ACC112 (cell line): Measurements from ENCODE around the gene CPSF4L.
"Not testable (repeated sequence)": the region's sequence is repeated elsewhere in the genome, so short reads cannot be mapped to it uniquely, and the experiment has no call there.

ENCODE experiments used
- H2AFZ ChIP-seq: fragments of 200-600 bp; sonication (generic); one replicate; pipeline ENCODE4 v1.6.0; 2017; ENCODE audit warnings: antibody characterized with exemption, low read length; ENCODE audit not compliant: unreplicated experiment
- H3K27ac ChIP-seq: fragments of 200-600 bp; sonication (generic); 2 replicates; pipeline ENCODE4 v1.5.1; 2014; ENCODE audit warnings: low read depth, mild to moderate bottlenecking, antibody characterized with exemption, low read length, moderate library complexity
- H3K27me3 ChIP-seq: fragments of 200-600 bp; sonication (generic); 2 replicates; pipeline ENCODE4 v1.6.1; 2014; ENCODE audit warnings: mild to moderate bottlenecking, antibody characterized with exemption, low read length, moderate library complexity, mixed read lengths; ENCODE audit not compliant: insufficient read depth
- H3K36me3 ChIP-seq: fragments of 200-600 bp; sonication (generic); 2 replicates; pipeline ENCODE4 v1.6.1; 2016; ENCODE audit warnings: mild to moderate bottlenecking, antibody characterized with exemption, low read length, moderate library complexity, mixed read lengths; ENCODE audit not compliant: insufficient read depth
- H3K4me1 ChIP-seq: fragments of 200-600 bp; sonication (generic); one replicate; pipeline ENCODE4 v1.6.1; 2016; ENCODE audit warnings: low read length, mixed read lengths; ENCODE audit not compliant: insufficient read depth, unreplicated experiment, control insufficient read depth
- H3K4me3 ChIP-seq: fragments of 200-600 bp; sonication (generic); 2 replicates; pipeline ENCODE4 v1.5.1; 2014; ENCODE audit warnings: mild to moderate bottlenecking, low read depth, low read length
- H3K79me2 ChIP-seq: fragments of 200-600 bp; sonication (generic); one replicate; pipeline ENCODE4 v1.6.0; 2016; ENCODE audit warnings: low read length; ENCODE audit not compliant: control insufficient read depth, unreplicated experiment, insufficient read depth

The CPSF4L gene

GRCh38 chr17:73268582-73269328, 7.1 kb upstream of the CPSF4L start:
- H3K79me2 ChIP-seq: no peaks in the 10 kb centered on the region
- H3K4me1 ChIP-seq: no peaks in the 10 kb centered on the region
- no peak overlapping the region for H2AFZ ChIP-seq
- no peaks in the 10 kb centered on the region for H3K27me3 ChIP-seq
- H3K36me3 ChIP-seq: no peaks in the 10 kb centered on the region
- no peak overlapping the region for H3K27ac ChIP-seq
- no peak overlapping the region for H3K4me3 ChIP-seq

GRCh38 chr17:73267648-73268537, 6.2 kb upstream of the CPSF4L start:
- H3K4me1 ChIP-seq: no peaks in the 10 kb centered on the region
- H3K27ac ChIP-seq: no peak overlapping the region
- no peaks in the 10 kb centered on the region for H3K27me3 ChIP-seq
- H3K79me2 ChIP-seq: no peaks in the 10 kb centered on the region
- H3K4me3 ChIP-seq: no peak overlapping the region
- H3K36me3 ChIP-seq: no peaks in the 10 kb centered on the region
- no peak overlapping the region for H2AFZ ChIP-seq

DNA sequence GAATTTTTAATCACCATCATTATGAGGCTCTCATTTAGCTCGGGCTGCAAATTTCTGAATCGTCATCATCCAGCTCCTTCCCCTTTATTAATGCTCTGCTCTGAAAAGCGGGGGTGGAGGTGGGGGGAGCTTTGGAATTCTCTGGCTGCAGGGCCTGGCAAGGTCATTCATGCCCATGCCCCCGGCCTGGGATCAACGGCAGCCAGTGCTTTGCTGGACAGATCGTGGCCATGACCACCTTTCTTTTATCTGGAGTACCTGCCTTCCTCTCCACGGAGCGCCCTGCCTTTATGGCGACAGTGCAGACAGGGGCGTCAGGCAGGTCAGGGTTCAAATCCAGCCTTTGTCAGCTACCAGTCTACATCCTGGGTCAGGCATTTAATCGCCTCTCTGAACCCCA, 5.1 kb upstream of the CPSF4L start:
- no peaks in the 10 kb centered on the region for H3K4me1 ChIP-seq
- no peak overlapping the region for H2AFZ ChIP-seq
- H3K36me3 ChIP-seq: no peaks in the 10 kb centered on the region
- no peak overlapping the region for H3K27ac ChIP-seq
- H3K79me2 ChIP-seq: no peaks in the 10 kb centered on the region
- no peaks in the 10 kb centered on the region for H3K27me3 ChIP-seq
- no peak overlapping the region for H3K4me3 ChIP-seq

GRCh38 chr17:73265646-73266640, 4.3 kb upstream of the CPSF4L start:
- H3K27ac ChIP-seq: no peak overlapping the region

DNA sequence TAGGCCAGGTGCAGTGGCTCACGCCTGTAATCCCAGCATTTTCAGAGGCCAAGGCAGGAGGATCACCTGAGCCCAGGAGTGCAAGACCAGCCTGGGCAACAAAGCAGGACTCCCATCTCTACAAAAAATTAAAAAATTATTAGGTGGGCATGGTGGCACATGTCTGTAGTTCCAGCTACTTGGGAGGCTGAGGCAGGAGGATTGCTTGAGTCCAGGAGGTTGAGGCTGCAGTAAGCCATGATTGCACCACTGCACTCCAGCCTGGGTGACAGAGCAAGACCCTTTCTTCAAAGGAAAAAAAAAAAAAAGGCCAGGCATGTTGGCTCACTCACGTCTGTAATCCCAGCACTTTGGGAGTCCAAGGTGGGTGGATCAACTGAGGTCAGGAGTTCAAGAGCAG, 2.8 kb upstream of the CPSF4L start:
- not testable (repeated sequence) for H3K27me3 ChIP-seq, H3K4me3 ChIP-seq, H3K79me2 ChIP-seq, H3K27ac ChIP-seq, H2AFZ ChIP-seq, H3K36me3 ChIP-seq, H3K4me1 ChIP-seq

More at GRCh38 chr17:73265646-73266640, 4.3 kb upstream of the CPSF4L start:
- Histone ChIP-seq H3K79me2 (no peaks in the 10 kb centered on the region), H3K4me3 (no peak overlapping the region), H3K27me3 (no peaks in the 10 kb centered on the region), H3K36me3 (no peaks in the 10 kb centered on the region), H2AFZ (no peak overlapping the region), H3K4me1 (no peaks in the 10 kb centered on the region)

- Histone ChIP-seq H2AFZ (no peak overlapping the region), H3K79me2 (no peaks in the 10 kb centered on the region), H3K27me3 (no peaks in the 10 kb centered on the region), H3K4me3 (no peak overlapping the region), H3K36me3 (no peaks in the 10 kb centered on the region), H3K27ac (no peak overlapping the region), H3K4me1 (no peaks in the 10 kb centered on the region)
Measured at GRCh38 chr17:73262676-73263642, 1.3 kb upstream of the CPSF4L start.

- H3K27me3 ChIP-seq: no peaks in the 10 kb centered on the region
- no peak overlapping the region for H3K4me3 ChIP-seq
- no peaks in the 10 kb centered on the region for H3K36me3 ChIP-seq
- no peak overlapping the region for H3K27ac ChIP-seq
- no peaks in the 10 kb centered on the region for H3K79me2 ChIP-seq
- H2AFZ ChIP-seq: no peak overlapping the region
- no peaks in the 10 kb centered on the region for H3K4me1 ChIP-seq
Measured at GRCh38 chr17:73261952-73262675, 434 bp upstream of the CPSF4L start.

- no peaks in the 10 kb centered on the region for H3K27me3 ChIP-seq
- no peak overlapping the region for H3K4me3 ChIP-seq
- no peaks in the 10 kb centered on the region for H3K4me1 ChIP-seq
- no peaks in the 10 kb centered on the region for H3K36me3 ChIP-seq
- no peak overlapping the region for H2AFZ ChIP-seq
- no peaks in the 10 kb centered on the region for H3K79me2 ChIP-seq
- H3K27ac ChIP-seq: no peak overlapping the region
Measured at GRCh38 chr17:73257516-73257915, 4.2 kb downstream of the CPSF4L start.

- H3K4me1 ChIP-seq: no peaks in the 10 kb centered on the region
- H2AFZ ChIP-seq: no peak overlapping the region
- no peaks in the 10 kb centered on the region for H3K27me3 ChIP-seq
- H3K4me3 ChIP-seq: no peak overlapping the region
- no peaks in the 10 kb centered on the region for H3K36me3 ChIP-seq
- H3K27ac ChIP-seq: no peak overlapping the region
- no peaks in the 10 kb centered on the region for H3K79me2 ChIP-seq
Measured at GRCh38 chr17:73256220-73256619, 5.5 kb downstream of the CPSF4L start.
